Naive thymus-derived CD4-positive, alpha-beta T cell (primary cell): ENCODE data around the gene AKTIP. TPM values are rescaled to one million over a fixed set of nuclear protein-coding genes. Genes with fewer than 3 reads are reported as not detected.

ENCODE experiments used
- ATAC-seq: fragments of 150-1000 bp; cut with Tn5 transposase; 2 replicates; pipeline ENCODE4 v1.10.0; 2021; ENCODE audit warnings: mild to moderate bottlenecking, moderate library complexity
- CTCF ChIA-PET: fragments of 350-600 bp; sonication (Branson Sonifier 250); formaldehyde crosslinking; loops from one replicate; lab custom pipeline; 2021; ENCODE audit warnings: antibody characterized with exemption; lab: Charles Lee
- POLR2A ChIA-PET: fragments of 350-600 bp; sonication (Branson Sonifier 250); formaldehyde crosslinking; loops from one replicate; lab custom pipeline; 2021; ENCODE audit warnings: antibody characterized with exemption, inconsistent platforms; lab: Charles Lee
- DNase-seq, 9 donors: peaks; one replicate each; pipeline versions ENCODE4 v3.0.0 to v3.0.0-alpha.2; 2020 to 2022; ENCODE audit warnings: mixed read lengths in 1 of 9
- H3K27ac ChIP-seq: one replicate; pipeline ENCODE4 v1.7.0; 2013; ENCODE audit warnings: mild to moderate bottlenecking, low read depth, low read length, moderate library complexity
- H3K27me3 ChIP-seq, 2 donors: one replicate each; pipeline ENCODE4 v1.7.0; 2013; ENCODE audit warnings: low read length in 2 of 2, mild to moderate bottlenecking in 2 of 2, moderate library complexity in 2 of 2; ENCODE audit not compliant: control insufficient read depth in 2 of 2, insufficient read depth in 2 of 2
- H3K36me3 ChIP-seq, 3 experiments: 1 replicate in 2 of 3; 2 replicates in 1 of 3; pipeline ENCODE4 v1.7.0; 2013; ENCODE audit warnings: low read length in 3 of 3, mild to moderate bottlenecking in 3 of 3, moderate library complexity in 1 of 3; ENCODE audit not compliant: insufficient read depth in 3 of 3, control insufficient read depth in 2 of 3
- H3K4me1 ChIP-seq, 2 donors: one replicate each; pipeline ENCODE4 v1.7.0; 2013; ENCODE audit warnings: low read length in 2 of 2, mild to moderate bottlenecking in 2 of 2, moderate library complexity in 1 of 2; ENCODE audit not compliant: control insufficient read depth in 2 of 2, insufficient read depth in 2 of 2
- H3K4me3 ChIP-seq: 2 replicates; pipeline ENCODE4 v1.7.0; 2013; ENCODE audit warnings: mild to moderate bottlenecking, low read length
- H3K9me3 ChIP-seq, 3 experiments: 1 replicate in 2 of 3; 2 replicates in 1 of 3; pipeline ENCODE4 v1.7.0; 2013; ENCODE audit warnings: low read length in 3 of 3; ENCODE audit not compliant: control insufficient read depth in 2 of 3
- H3K27ac Mint-ChIP-seq, 9 donors: one replicate each; pipeline ENCODE4 v1.8.0; 2020 to 2022; ENCODE audit warnings: mixed read lengths in 9 of 9, mild to moderate bottlenecking in 8 of 9, moderate library complexity in 5 of 9, inconsistent platforms in 2 of 9
- H3K27me3 Mint-ChIP-seq, 5 donors: one replicate each; pipeline ENCODE4 v1.8.0; 2021 to 2022; ENCODE audit warnings: mixed read lengths in 5 of 5, mild to moderate bottlenecking in 1 of 5
- H3K36me3 Mint-ChIP-seq, 5 donors: one replicate each; pipeline ENCODE4 v1.8.0; 2020 to 2022; ENCODE audit warnings: mixed read lengths in 5 of 5, mild to moderate bottlenecking in 3 of 5, inconsistent platforms in 1 of 5
- H3K4me1 Mint-ChIP-seq, 7 donors: one replicate each; pipeline ENCODE4 v1.8.0; 2020 to 2022; ENCODE audit warnings: mixed read lengths in 7 of 7, mild to moderate bottlenecking in 3 of 7, inconsistent platforms in 1 of 7
- H3K4me3 Mint-ChIP-seq, 10 donors: one replicate each; pipeline ENCODE4 v1.8.0; 2020 to 2022; ENCODE audit warnings: mild to moderate bottlenecking in 10 of 10, mixed read lengths in 10 of 10, moderate library complexity in 6 of 10, inconsistent platforms in 2 of 10
- H3K9me3 Mint-ChIP-seq, 11 donors: one replicate each; pipeline ENCODE4 v1.8.0; 2020 to 2022; ENCODE audit warnings: mixed read lengths in 11 of 11, mild to moderate bottlenecking in 4 of 11, inconsistent platforms in 1 of 11, moderate library complexity in 1 of 11
- intact Hi-C, 2 donors: fragments of 100-400 bp; cut with micrococcal nuclease; formaldehyde crosslinking; loops; one replicate each; pipeline ENCODE4 v1.15.1; 2023
- polyA plus RNA-seq, 2 donors: library from polyadenylated mRNA; unstranded; fragments of 300-500 nt; fragmentation: Illumina TruSeq; gene quantifications; one replicate each; pipeline ENCODE4 v1.2.3, GENCODE V29; 2021
- total RNA-seq, 6 experiments: library from RNA in 5 of 6; stranded (reverse) in 5 of 6; gene quantifications; 1 replicate in 5 of 6; 2 replicates in 1 of 6; pipeline ENCODE4 v1.2.3 and lab custom pipeline; 2021 to 2026

AKTIP gene
- total and polyA plus RNA-seq, 7 experiments from 2014 or later: 42.9 to 130 (median 102) TPM

DNA sequence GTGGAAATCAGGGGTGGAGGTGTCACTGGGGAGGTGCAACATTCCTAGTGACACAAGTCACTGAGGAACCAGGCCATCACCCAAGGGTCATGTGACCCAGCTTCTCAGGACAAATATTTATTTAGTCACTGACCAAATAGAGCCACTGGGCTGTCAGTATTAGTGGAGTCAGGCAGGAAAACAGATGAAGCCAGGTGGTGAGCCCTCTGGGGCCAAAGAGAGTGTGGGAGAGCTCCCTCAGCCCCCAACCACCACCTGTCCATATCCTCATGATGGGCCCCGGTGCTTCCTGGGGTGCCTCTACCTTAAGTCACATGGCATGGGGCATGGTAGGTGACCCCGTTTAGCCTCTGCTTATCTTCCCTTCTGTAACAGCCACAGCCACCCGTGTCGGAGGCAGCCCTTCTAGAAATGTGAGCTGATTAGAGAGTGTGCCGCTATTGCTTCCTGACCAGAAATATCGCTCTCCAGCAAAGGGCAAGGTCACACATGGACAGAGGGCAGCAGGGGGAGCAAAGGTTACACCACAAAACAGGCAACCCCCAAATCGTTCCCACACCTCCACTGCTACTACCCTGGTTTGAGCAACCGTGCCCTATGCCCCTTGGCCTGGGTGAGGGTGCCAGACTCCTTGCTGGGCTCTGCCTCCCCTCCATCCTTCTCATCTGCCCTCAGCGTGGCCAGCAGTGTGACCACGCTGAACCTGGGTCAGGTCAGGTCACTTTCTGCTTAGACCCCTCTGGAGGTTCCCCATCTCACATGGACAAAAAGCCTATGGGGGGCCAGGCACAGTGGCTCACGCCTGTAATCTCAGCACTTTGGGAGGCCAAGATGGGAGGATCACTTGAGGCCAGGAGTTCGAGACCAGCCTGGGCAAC is 8.6 kb upstream of the AKTIP start:
- intact Hi-C loops: loop anchor here (2.0 to 10.0 kb wide), 4 partner anchors 191 to 381 kb away; no protein-coding TSS in a partner anchor
- Histone ChIP-seq H3K4me1 (peaks cover 6 to 16% of the 10 kb centered on the region in 2 donors), H3K4me3 (no peak overlapping the region), H3K27me3 (no peaks in the 10 kb centered on the region), H3K9me3 (no peaks in the 10 kb centered on the region), H3K27ac (no peak overlapping the region), H3K36me3 (no peaks in the 10 kb centered on the region)
- Mint-ChIP-seq H3K27me3 (peaks cover 0 to 6% (median 2%) of the 10 kb centered on the region in 5 donors), H3K9me3 (peaks cover 0 to 9% (median 2%) of the 10 kb centered on the region in 11 donors), H3K27ac (peak overlapping the region in 2 of 9 donors; percentile 25 to 31), H3K4me1 (peaks cover 9 to 47% (median 33%) of the 10 kb centered on the region in 7 donors), H3K4me3 (no peak overlapping the region), H3K36me3 (peaks cover 0 to 34% (median 0%) of the 10 kb centered on the region in 5 donors)
- POLR2A ChIA-PET: no interaction called here
- ATAC-seq (no peak), DNase-seq (no peak)
- CTCF ChIA-PET: no interaction called here

DNA sequence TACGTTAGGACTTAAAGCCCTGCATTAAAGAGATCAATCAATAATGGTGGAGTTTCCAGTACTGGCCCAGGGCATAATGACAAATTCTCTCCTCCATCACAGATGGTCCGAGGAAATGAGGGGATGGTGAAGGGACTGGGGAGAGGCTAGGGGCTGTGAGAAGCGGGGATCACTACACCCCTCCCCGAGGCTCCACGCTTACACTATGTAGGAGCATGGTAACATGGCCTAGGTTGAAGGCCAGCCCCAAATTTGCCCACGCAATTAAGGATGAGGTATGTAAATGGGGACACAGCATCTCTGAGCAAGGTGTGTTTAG is 8.0 kb upstream of the AKTIP start:
- H3K4me3 Mint-ChIP-seq: peak overlapping the region in 2 of 10 donors; percentile 15 to 71

DNA sequence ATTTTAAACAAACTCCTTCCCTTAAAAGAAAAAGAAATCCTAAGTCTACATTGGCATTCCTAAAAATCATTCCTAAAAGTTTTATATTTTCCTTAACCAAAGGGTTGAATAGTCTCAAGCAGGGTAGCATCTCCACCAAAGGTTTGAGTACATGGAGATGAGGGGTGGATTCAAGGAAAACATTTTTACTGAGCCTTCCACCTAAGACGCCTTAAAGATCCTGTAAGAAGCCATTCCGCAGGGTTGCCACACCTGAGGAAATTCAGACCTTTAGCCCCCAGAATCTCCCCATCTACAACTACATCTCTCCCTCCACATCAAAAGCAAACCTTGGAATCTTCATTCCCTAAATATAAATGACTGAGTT is 7.7 kb upstream of the AKTIP start:
- Mint-ChIP-seq H3K27me3 (peaks cover 0 to 6% (median 0%) of the 10 kb centered on the region in 5 donors), H3K4me3 (peak overlapping the region in 6 of 10 donors; percentile 15 to 71 (median 48)), H3K4me1 (peaks cover 2 to 42% (median 25%) of the 10 kb centered on the region in 7 donors), H3K9me3 (peaks cover 0 to 9% (median 2%) of the 10 kb centered on the region in 11 donors), H3K27ac (peak overlapping the region in 2 of 9 donors; percentile 14 to 17), H3K36me3 (peaks cover 0 to 28% (median 0%) of the 10 kb centered on the region in 5 donors)
- DNase-seq: no peak
- ATAC-seq: no peak
- Histone ChIP-seq H3K36me3 (no peaks in the 10 kb centered on the region), H3K4me3 (peak overlapping the region; percentile 21), H3K4me1 (peaks cover 0 to 13% of the 10 kb centered on the region in 2 donors), H3K9me3 (no peaks in the 10 kb centered on the region), H3K27me3 (no peaks in the 10 kb centered on the region), H3K27ac (no peak overlapping the region)
- ChIA-PET POLR2A (interaction anchor here (0.6 kb wide), 1 partner anchor 189 kb away, joined by 3 read pairs; no protein-coding TSS in a partner anchor), CTCF (no interaction called here)
- intact Hi-C loops: loop anchor here (1.0 to 10.0 kb wide), 9 partner anchors 8 to 455 kb away; no protein-coding TSS in a partner anchor

More for the DNA sequence above, 8.0 kb upstream of the AKTIP start:
- peaks cover 0 to 9% (median 2%) of the 10 kb centered on the region in 11 donors for H3K9me3 Mint-ChIP-seq
- no peaks in the 10 kb centered on the region for H3K36me3 ChIP-seq
- H3K4me1 Mint-ChIP-seq: peaks cover 5 to 45% (median 29%) of the 10 kb centered on the region in 7 donors
- peaks cover 0 to 6% (median 2%) of the 10 kb centered on the region in 5 donors for H3K27me3 Mint-ChIP-seq
- H3K4me3 ChIP-seq: no peak overlapping the region
- no peaks in the 10 kb centered on the region for H3K9me3 ChIP-seq
- peaks cover 2 to 14% of the 10 kb centered on the region in 2 donors for H3K4me1 ChIP-seq
- no peak for DNase-seq
- H3K36me3 Mint-ChIP-seq: peaks cover 0 to 31% (median 0%) of the 10 kb centered on the region in 5 donors
- H3K27ac ChIP-seq: no peak overlapping the region
- ChIA-PET CTCF (no interaction called here), POLR2A (no interaction called here)
- H3K27me3 ChIP-seq: no peaks in the 10 kb centered on the region
- peak overlapping the region in 1 of 9 donors; percentile 38 for H3K27ac Mint-ChIP-seq
- no peak for ATAC-seq
- intact Hi-C loops: loop anchor here (2.0 to 10.0 kb wide), 4 partner anchors 190 to 380 kb away; no protein-coding TSS in a partner anchor

DNA sequence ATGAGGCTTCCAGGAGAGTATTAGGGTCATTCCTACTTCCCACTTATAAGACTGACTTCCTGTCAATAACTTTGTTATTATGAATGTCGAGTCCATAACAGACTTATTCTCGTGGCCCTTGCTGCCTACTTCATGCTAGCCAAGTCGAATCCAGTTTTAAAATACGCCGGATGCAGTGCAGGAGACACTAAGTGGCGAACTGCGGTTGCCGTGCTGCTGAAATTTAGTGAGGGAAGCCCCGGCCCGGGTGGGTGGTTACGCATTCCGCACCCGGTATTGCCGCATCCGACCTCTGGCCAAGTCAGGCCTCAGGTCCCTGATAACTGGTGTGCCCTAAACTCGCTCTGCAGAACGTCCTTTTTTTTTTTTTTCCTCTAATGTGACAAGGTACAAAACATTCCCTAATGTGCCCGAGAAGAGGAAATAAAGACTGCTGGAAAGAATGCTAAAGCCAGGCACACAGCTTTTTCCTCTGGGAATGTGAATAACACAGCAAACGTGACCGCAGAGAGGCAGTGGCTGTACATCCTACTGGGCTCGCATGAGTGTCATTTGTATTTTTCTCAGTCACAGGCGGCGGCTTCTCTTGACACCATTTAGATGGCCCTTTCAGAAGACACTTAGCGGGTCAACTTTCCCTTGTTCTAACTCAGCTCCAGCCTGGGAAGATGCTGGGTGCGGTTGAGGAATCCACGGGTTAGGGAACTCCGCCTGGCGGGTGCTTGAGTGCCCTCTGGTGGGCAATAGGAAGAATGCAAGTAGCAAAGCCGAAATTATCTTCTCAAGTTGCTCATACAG is 7.1 kb upstream of the AKTIP start:
- CTCF ChIA-PET: interaction anchor here (1.5 to 1.8 kb wide), 2 partner anchors 39 to 455 kb away, joined by 3 to 8 read pairs; partner anchors contain the start of gene CHD9
- H3K27ac ChIP-seq: no peak overlapping the region
- H3K4me3 Mint-ChIP-seq: peak overlapping the region; percentile 8 to 75 (median 52)
- POLR2A ChIA-PET: interaction anchor here (0.6 to 1.0 kb wide), 2 partner anchors 61 to 189 kb away, joined by 3 read pairs; no protein-coding TSS in a partner anchor
- peaks cover 1 to 44% (median 21%) of the 10 kb centered on the region in 7 donors for H3K4me1 Mint-ChIP-seq
- H3K36me3 Mint-ChIP-seq: peaks cover 0 to 24% (median 0%) of the 10 kb centered on the region in 5 donors
- no peaks in the 10 kb centered on the region for H3K27me3 ChIP-seq
- no peaks in the 10 kb centered on the region for H3K36me3 ChIP-seq
- ATAC-seq (peak; percentile 86), DNase-seq (peak; percentile 34 to 72 (median 50))
- peak overlapping the region; percentile 21 for H3K4me3 ChIP-seq
- peaks cover 0 to 9% (median 2%) of the 10 kb centered on the region in 11 donors for H3K9me3 Mint-ChIP-seq
- peak overlapping the region in 4 of 9 donors; percentile 14 to 48 (median 31) for H3K27ac Mint-ChIP-seq
- no peaks in the 10 kb centered on the region for H3K9me3 ChIP-seq
- H3K4me1 ChIP-seq: peaks cover 0 to 13% of the 10 kb centered on the region in 2 donors
- intact Hi-C loops: loop anchor here (1.0 to 10.0 kb wide), 9 partner anchors 8 to 455 kb away; no protein-coding TSS in a partner anchor
- H3K27me3 Mint-ChIP-seq: peaks cover 0 to 6% (median 0%) of the 10 kb centered on the region in 5 donors

DNA sequence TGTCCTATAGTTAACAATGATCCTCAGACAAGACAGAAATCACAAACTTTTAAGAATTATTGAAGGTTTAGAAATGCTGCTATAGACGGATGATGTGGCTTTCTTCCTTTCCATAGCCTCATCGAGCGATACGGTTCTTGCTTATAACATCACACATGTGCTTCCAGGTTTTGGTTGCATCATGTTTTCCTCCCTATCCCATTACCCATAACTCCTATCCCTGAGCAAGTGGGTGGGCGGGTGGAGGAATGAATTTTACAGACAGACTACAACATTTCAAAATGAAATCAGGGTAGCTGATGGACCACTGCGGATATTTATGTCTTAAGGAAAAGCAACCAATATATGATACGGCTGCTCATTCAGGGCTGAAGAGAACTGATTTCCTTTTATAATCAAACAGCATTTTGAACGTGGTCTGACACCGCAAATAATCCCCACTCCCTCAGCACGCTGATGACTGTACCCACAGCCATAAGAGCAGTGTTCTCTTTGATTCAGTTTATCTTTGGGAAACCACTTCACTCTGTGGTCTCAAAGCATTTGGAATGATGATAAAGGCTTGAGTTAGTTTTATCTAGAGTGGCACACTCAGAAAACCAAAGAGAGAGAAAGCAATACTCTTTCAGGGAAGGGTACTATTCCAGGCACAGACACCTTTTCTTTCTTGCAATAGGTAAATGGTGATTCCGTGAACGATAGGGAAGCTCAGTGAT is 4.6 kb upstream of the AKTIP start:
- Histone ChIP-seq H3K27me3 (no peaks in the 10 kb centered on the region), H3K27ac (no peak overlapping the region), H3K4me3 (no peak overlapping the region), H3K9me3 (no peaks in the 10 kb centered on the region), H3K36me3 (no peaks in the 10 kb centered on the region), H3K4me1 (peaks cover 8 to 25% of the 10 kb centered on the region in 2 donors)
- Mint-ChIP-seq H3K4me3 (no peak overlapping the region), H3K27me3 (no peaks in the 10 kb centered on the region), H3K4me1 (peaks cover 14 to 46% (median 24%) of the 10 kb centered on the region in 7 donors), H3K9me3 (peaks cover 0 to 3% (median 0%) of the 10 kb centered on the region in 11 donors), H3K27ac (peak overlapping the region in 1 of 9 donors; percentile 45), H3K36me3 (peaks cover 0 to 3% (median 0%) of the 10 kb centered on the region in 5 donors)
- intact Hi-C loops: no loop called here
- ATAC-seq: no peak
- CTCF ChIA-PET: interaction anchor here (0.6 kb wide), 1 partner anchor 42 kb away, joined by 3 read pairs; no protein-coding TSS in a partner anchor
- POLR2A ChIA-PET: interaction anchor here (0.6 to 2.2 kb wide), 3 partner anchors 50 to 375 kb away, joined by 3 to 7 read pairs (median 4); partner anchors contain the start of gene RBL2
- no peak for DNase-seq
